D721Med (cell line): ENCODE data around the gene LARP1B.

Experiments
- DNase-seq: peaks from one replicate; pipeline ENCODE4 v3.0.0; 2011; ENCODE audit warnings: low spot score; ENCODE audit not compliant: insufficient read length
- FAIRE-seq: peaks from 2 replicates; lab custom pipeline; 2011; peaks lifted over from hg19 to GRCh38; lab: Jason Lieb, UNC
- CTCF ChIP-seq: IDR thresholded peaks from 2 replicates; pipeline ENCODE4 v1.5.1; 2012; ENCODE audit warnings: mild to moderate bottlenecking, control low read depth; ENCODE audit not compliant: insufficient read depth; ENCODE audit errors: missing control alignments

Gene LARP1B

GRCh38 chr4:128123036-128123435, 61.9 kb downstream of the LARP1B start:
- FAIRE-seq = no peak
- no peak for DNase-seq
- TF ChIP-seq CTCF = no peak

- no peak for FAIRE-seq
Observed at GRCh38 chr4:128130621-128131020, 69.5 kb downstream of the LARP1B start.

GRCh38 chr4:128134925-128135324, 73.8 kb downstream of the LARP1B start:
- no peak for DNase-seq
- FAIRE-seq = no peak
- TF ChIP-seq CTCF = no peak

More at GRCh38 chr4:128130621-128131020, 69.5 kb downstream of the LARP1B start:
- no peak for DNase-seq
- TF ChIP-seq CTCF = no peak

GRCh38 chr4:128135391-128135790, 74.3 kb downstream of the LARP1B start:
- no peak for DNase-seq
- TF ChIP-seq CTCF = no peak
- FAIRE-seq = no peak

GRCh38 chr4:128141866-128142265, 80.8 kb downstream of the LARP1B start:
- TF ChIP-seq CTCF = no peak
- FAIRE-seq = no peak
- DNase-seq = no peak

- TF ChIP-seq CTCF = no peak
- DNase-seq (no peak), FAIRE-seq (no peak)
Observed at GRCh38 chr4:128145727-128146126, 84.6 kb downstream of the LARP1B start.

- TF ChIP-seq CTCF = no peak
- no peak for FAIRE-seq
- no peak for DNase-seq
Observed at GRCh38 chr4:128153800-128154199, 92.7 kb downstream of the LARP1B start.
